H1 (cell line): ENCODE results near the gene MAPKAP1.

Experiments
- EZH2 ChIP-seq: fragments of 200-600 bp; sonication (generic); IDR thresholded peaks from 2 replicates; pipeline ENCODE4 v1.7.1; 2012; ENCODE audit warnings: low read depth, mild to moderate bottlenecking, moderate library complexity, low read length, inconsistent platforms; ENCODE audit not compliant: severe bottlenecking
- SRF ChIP-seq: IDR thresholded peaks from 2 replicates; pipeline ENCODE4 v1.6.1; 2011; ENCODE audit warnings: mild to moderate bottlenecking, low read depth, low read length, moderate library complexity
- TEAD4 ChIP-seq: IDR thresholded peaks from 2 replicates; pipeline ENCODE4 v1.6.1; 2012; ENCODE audit warnings: low read depth, low read length, inconsistent platforms, mixed read lengths

DNA sequence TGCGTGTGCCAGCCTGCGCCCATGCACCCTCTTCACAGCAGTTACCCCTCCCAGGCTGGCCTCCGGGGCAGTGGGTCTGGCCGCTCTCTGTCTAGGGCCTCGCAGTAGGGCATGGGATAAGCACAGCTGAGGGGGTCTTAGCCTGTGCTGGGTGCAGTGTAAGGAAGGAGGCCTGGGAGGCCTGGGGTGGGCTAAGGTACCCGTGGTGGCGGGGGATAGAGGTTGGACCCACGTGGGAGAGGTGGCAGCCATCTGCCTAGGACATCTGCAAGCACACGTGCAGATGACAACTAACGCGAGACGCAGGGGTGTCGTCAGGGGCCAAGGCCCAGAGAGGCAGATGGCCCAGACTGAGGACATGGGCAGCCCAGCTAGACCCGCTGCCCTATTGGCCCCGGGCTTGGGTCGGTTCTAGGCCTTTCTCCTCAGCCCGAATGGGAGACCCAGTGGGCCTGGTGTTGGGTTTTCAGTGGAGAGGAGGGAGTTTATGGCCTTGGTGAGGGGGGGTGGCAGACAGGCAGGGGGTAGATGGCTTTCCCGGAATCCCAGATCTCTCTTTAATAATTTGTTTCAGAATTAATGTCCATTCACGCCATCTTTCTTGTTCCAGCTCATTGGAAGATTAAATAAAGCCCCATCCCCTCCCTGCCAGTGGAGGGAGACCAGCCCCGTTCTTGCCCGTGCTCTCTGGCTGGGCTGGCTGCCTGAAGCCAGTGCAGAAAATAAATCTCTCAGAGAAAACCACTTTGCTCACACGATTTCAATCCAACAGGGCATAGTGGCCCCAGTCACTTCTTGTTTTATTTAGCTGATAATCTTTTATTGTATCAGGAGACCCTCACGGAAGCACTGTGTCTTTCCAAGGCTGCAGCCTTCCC is 291.2 kb downstream of the MAPKAP1 start:
- no peak for TF ChIP-seq EZH2
- no peak for TF ChIP-seq SRF
- no peak for TF ChIP-seq TEAD4
